ENCODE measurements around the gene UBXN7. TPM values are rescaled to one million over a fixed set of nuclear protein-coding genes. Genes with fewer than 3 reads are reported as not detected.

UBXN7 gene
- polyA plus RNA-seq, 1 donor from 2014 or later, result 19.6 TPM

DNA sequence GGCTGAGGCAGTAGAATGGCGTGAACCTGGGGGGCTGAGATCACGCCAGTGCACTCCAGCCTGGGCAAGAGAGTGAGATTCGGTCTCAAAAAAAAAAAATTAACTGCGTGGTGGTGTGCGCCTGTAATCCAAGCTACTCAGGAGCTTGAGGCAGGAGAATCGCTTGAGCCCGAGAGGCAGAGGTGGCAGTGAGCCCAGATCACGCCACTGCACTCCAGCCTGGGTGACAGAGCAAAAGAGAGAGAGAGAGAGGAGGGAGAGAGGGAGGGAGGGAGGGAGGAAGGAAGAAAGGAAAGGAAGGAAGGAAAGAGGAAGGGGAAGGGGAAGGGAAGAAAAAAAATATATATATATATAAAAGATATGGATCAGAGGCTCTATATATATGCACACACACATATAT lies 100.1 kb downstream of the UBXN7 start:
- no peak overlapping the region for H3K4me3 ChIP-seq (ENCODE audit: low read length)
- H3K4me2 ChIP-seq (ENCODE audit: low read length), result no peak overlapping the region
- TF ChIP-seq POLR2AphosphoS5 (IDR thresholded peaks at IDR 0.05) (no peak), TAF1 (IDR thresholded peaks at IDR 0.05; ENCODE audit: low read depth) (no peak), SMC3 (conservative IDR thresholded peaks at IDR 0.05; ENCODE audit: poor library complexity) (no peak), EZH2 (IDR thresholded peaks at IDR 0.05; ENCODE audit: borderline replicate concordance, insufficient read depth, low read length, poor library complexity, severe bottlenecking) (no peak)
- H3K9ac ChIP-seq (ENCODE audit: low read length), result no peak overlapping the region
- H2AFZ ChIP-seq (ENCODE audit: low read depth, low read length), result no peak overlapping the region
- H3F3A ChIP-seq (ENCODE audit: insufficient read depth, low read length, poor library complexity, severe bottlenecking), result no peaks in the 10 kb centered on the region
- H4K20me1 ChIP-seq (ENCODE audit: insufficient read depth), result no peaks in the 10 kb centered on the region
- H3K79me2 ChIP-seq (replicated peaks; ENCODE audit: insufficient read depth, low read length), result no peaks in the 10 kb centered on the region
- no peaks in the 10 kb centered on the region for H3K36me3 ChIP-seq (ENCODE audit: insufficient read depth, low read length)
- H3K9me3 ChIP-seq (ENCODE audit: low read length), result no peaks in the 10 kb centered on the region
- no peaks in the 10 kb centered on the region for H3K27me3 ChIP-seq (ENCODE audit: insufficient read depth, low read depth, low read length)
- H3K9me2 ChIP-seq (ENCODE audit: insufficient read depth, low read length), result no peaks in the 10 kb centered on the region
- H3K27ac ChIP-seq (ENCODE audit: low read length), result no peak overlapping the region

DNA sequence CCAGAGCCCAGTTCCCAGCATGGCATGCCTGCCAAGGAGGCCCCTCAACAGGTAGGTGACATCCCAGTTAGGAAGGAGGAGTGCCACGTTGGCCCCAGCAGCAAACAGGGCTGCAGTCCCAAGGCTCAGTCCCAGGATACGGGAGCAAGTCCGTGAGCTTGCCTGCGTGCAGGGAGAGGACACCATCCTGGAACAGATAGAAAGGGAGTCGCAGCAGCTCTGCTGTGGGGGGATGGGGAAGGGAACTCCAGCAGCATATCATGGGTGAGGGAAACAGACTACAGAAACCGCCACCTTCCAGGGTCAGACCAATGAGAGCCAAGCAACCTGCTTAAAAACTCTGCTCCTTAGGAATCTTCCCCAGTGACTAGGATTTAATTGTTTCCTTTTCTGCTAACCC lies 104.8 kb downstream of the UBXN7 start:
- Histone ChIP-seq H3K9ac (ENCODE audit: low read length) (no peak overlapping the region), H4K20me1 (ENCODE audit: insufficient read depth) (no peaks in the 10 kb centered on the region), H3K79me2 (replicated peaks; ENCODE audit: insufficient read depth, low read length) (no peaks in the 10 kb centered on the region), H3K9me3 (ENCODE audit: low read length) (no peaks in the 10 kb centered on the region), H3K4me3 (ENCODE audit: low read length) (no peak overlapping the region), H3K27me3 (ENCODE audit: insufficient read depth, low read depth, low read length) (no peaks in the 10 kb centered on the region), H3K36me3 (ENCODE audit: insufficient read depth, low read length) (no peaks in the 10 kb centered on the region), H3K9me2 (ENCODE audit: insufficient read depth, low read length) (no peaks in the 10 kb centered on the region), H3K4me2 (ENCODE audit: low read length) (no peak overlapping the region), H3F3A (ENCODE audit: insufficient read depth, low read length, poor library complexity, severe bottlenecking) (no peaks in the 10 kb centered on the region), H2AFZ (ENCODE audit: low read depth, low read length) (no peak overlapping the region), H3K27ac (ENCODE audit: low read length) (no peak overlapping the region)
- TF ChIP-seq CTCF (IDR thresholded peaks at IDR 0.05; ENCODE audit: poor library complexity, severe bottlenecking) (no peak), EZH2 (IDR thresholded peaks at IDR 0.05; ENCODE audit: borderline replicate concordance, insufficient read depth, low read length, poor library complexity, severe bottlenecking) (no peak), SMC3 (conservative IDR thresholded peaks at IDR 0.05; ENCODE audit: poor library complexity) (no peak)
- TF ChIP-seq, protein P1, sequence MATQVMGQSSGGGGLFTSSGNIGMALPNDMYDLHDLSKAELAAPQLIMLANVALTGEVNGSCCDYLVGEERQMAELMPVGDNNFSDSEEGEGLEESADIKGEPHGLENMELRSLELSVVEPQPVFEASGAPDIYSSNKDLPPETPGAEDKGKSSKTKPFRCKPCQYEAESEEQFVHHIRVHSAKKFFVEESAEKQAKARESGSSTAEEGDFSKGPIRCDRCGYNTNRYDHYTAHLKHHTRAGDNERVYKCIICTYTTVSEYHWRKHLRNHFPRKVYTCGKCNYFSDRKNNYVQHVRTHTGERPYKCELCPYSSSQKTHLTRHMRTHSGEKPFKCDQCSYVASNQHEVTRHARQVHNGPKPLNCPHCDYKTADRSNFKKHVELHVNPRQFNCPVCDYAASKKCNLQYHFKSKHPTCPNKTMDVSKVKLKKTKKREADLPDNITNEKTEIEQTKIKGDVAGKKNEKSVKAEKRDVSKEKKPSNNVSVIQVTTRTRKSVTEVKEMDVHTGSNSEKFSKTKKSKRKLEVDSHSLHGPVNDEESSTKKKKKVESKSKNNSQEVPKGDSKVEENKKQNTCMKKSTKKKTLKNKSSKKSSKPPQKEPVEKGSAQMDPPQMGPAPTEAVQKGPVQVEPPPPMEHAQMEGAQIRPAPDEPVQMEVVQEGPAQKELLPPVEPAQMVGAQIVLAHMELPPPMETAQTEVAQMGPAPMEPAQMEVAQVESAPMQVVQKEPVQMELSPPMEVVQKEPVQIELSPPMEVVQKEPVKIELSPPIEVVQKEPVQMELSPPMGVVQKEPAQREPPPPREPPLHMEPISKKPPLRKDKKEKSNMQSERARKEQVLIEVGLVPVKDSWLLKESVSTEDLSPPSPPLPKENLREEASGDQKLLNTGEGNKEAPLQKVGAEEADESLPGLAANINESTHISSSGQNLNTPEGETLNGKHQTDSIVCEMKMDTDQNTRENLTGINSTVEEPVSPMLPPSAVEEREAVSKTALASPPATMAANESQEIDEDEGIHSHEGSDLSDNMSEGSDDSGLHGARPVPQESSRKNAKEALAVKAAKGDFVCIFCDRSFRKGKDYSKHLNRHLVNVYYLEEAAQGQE (IDR thresholded peaks at IDR 0.05; ENCODE audit: borderline replicate concordance), result no peak

DNA sequence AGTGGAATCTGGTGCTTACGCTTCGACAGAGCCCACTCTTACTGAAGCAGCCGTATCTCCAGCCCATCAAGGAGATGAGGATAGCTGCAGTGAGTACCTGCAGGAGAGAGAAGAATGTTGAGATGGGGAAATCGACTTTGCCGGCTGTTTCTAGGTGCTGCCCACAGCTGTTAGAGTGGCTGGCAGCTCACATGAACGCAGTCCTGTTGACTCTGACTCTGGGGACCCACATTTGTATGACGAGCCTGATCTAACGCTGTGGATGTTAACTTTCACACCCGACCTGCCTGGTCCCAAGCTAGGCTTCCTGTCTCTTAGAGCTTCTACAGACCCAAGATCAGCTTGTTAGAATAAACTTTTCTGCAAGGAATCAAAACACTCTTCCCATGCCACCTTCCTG lies 105.3 kb downstream of the UBXN7 start:
- Histone ChIP-seq H2AFZ (ENCODE audit: low read depth, low read length) (no peak overlapping the region), H3K27ac (ENCODE audit: low read length) (no peak overlapping the region), H3F3A (ENCODE audit: insufficient read depth, low read length, poor library complexity, severe bottlenecking) (no peaks in the 10 kb centered on the region)

More for the DNA sequence above, 105.3 kb downstream of the UBXN7 start:
- TF ChIP-seq TAF1 (IDR thresholded peaks at IDR 0.05; ENCODE audit: low read depth) (no peak), CTCF (IDR thresholded peaks at IDR 0.05; ENCODE audit: poor library complexity, severe bottlenecking) (no peak), RAD21 (conservative IDR thresholded peaks at IDR 0.05) (no peak), SMC3 (conservative IDR thresholded peaks at IDR 0.05; ENCODE audit: poor library complexity) (no peak), EZH2 (IDR thresholded peaks at IDR 0.05; ENCODE audit: borderline replicate concordance, insufficient read depth, low read length, poor library complexity, severe bottlenecking) (no peak), EP300 (conservative IDR thresholded peaks at IDR 0.05; ENCODE audit: poor library complexity, severe bottlenecking) (no peak), MXI1 (conservative IDR thresholded peaks at IDR 0.05; ENCODE audit: poor library complexity, severe bottlenecking) (no peak), POLR2AphosphoS5 (IDR thresholded peaks at IDR 0.05) (no peak)
- TF ChIP-seq, protein P1 (IDR thresholded peaks at IDR 0.05; ENCODE audit: borderline replicate concordance), result no peak
- no peak overlapping the region for H3K4me3 ChIP-seq (ENCODE audit: low read length)
- H3K9me3 ChIP-seq (ENCODE audit: low read length), result no peaks in the 10 kb centered on the region
- no peak overlapping the region for H3K4me2 ChIP-seq (ENCODE audit: low read length)
- H3K9ac ChIP-seq (ENCODE audit: low read length), result no peak overlapping the region
- H3K9me2 ChIP-seq (ENCODE audit: insufficient read depth, low read length), result no peaks in the 10 kb centered on the region
- H4K20me1 ChIP-seq (ENCODE audit: insufficient read depth), result no peaks in the 10 kb centered on the region
- no peaks in the 10 kb centered on the region for H3K27me3 ChIP-seq (ENCODE audit: insufficient read depth, low read depth, low read length)
- H3K79me2 ChIP-seq (replicated peaks; ENCODE audit: insufficient read depth, low read length), result no peaks in the 10 kb centered on the region
- H3K36me3 ChIP-seq (ENCODE audit: insufficient read depth, low read length), result no peaks in the 10 kb centered on the region
